Hematopoietic multipotent progenitor cell treated with erythropoietin and hydrocortisone succinate and interleukin-3 and kit ligand, for 8 days (in vitro differentiated cells): ENCODE measurements around the gene ABCA3.

Source experiments
- DNase-seq: peaks from one replicate; pipeline ENCODE4 v3.0.0-alpha.2; 2015

ABCA3 gene

GRCh38 chr16:2299915-2300192 lies 40.7 kb downstream of the ABCA3 start:
- DNase-seq: no peak

- no peak for DNase-seq
Observed at GRCh38 chr16:2299121-2299914, 41.2 kb downstream of the ABCA3 start.

GRCh38 chr16:2298621-2299020 lies 41.9 kb downstream of the ABCA3 start:
- no peak for DNase-seq

GRCh38 chr16:2297506-2297860 lies 43.0 kb downstream of the ABCA3 start:
- no peak for DNase-seq

GRCh38 chr16:2296661-2297505 lies 43.6 kb downstream of the ABCA3 start:
- peak; percentile 45 for DNase-seq

- DNase-seq: no peak
Observed at GRCh38 chr16:2295056-2295798, 45.3 kb downstream of the ABCA3 start.

GRCh38 chr16:2292221-2292620 lies 48.3 kb downstream of the ABCA3 start:
- DNase-seq: no peak

GRCh38 chr16:2289282-2289681 lies 51.2 kb downstream of the ABCA3 start:
- no peak for DNase-seq

- DNase-seq: no peak
Observed at GRCh38 chr16:2288726-2289125, 51.8 kb downstream of the ABCA3 start.

GRCh38 chr16:2287916-2288547 lies 52.5 kb downstream of the ABCA3 start:
- no peak for DNase-seq

GRCh38 chr16:2286550-2286949 lies 54.0 kb downstream of the ABCA3 start:
- DNase-seq: no peak

- no peak for DNase-seq
Observed at GRCh38 chr16:2285731-2286191, 54.8 kb downstream of the ABCA3 start.

- no peak for DNase-seq
Observed at GRCh38 chr16:2284797-2285576, 55.5 kb downstream of the ABCA3 start.

GRCh38 chr16:2284001-2284770 lies 56.3 kb downstream of the ABCA3 start:
- no peak for DNase-seq

- DNase-seq: no peak
Observed at GRCh38 chr16:2282866-2283555, 57.5 kb downstream of the ABCA3 start.

- no peak for DNase-seq
Observed at GRCh38 chr16:2282262-2282661, 58.3 kb downstream of the ABCA3 start.

GRCh38 chr16:2280981-2281542 lies 59.5 kb downstream of the ABCA3 start:
- DNase-seq: no peak

GRCh38 chr16:2280461-2280860 lies 60.1 kb downstream of the ABCA3 start:
- no peak for DNase-seq

GRCh38 chr16:2278956-2279800 lies 61.4 kb downstream of the ABCA3 start:
- DNase-seq: no peak

GRCh38 chr16:2278272-2278608 lies 62.3 kb downstream of the ABCA3 start:
- DNase-seq: no peak
